Mesothelial cell of epicardium (in vitro differentiated cells): ENCODE results near the gene IL4I1. TPM values are rescaled to one million over a fixed set of nuclear protein-coding genes. Genes with fewer than 3 reads are reported as not detected.
"Not testable (repeated sequence)": the region's sequence is repeated elsewhere in the genome, so short reads cannot be mapped to it uniquely, and the experiment has no call there.

Experiments used
- DNase-seq, 2 experiments: peaks; one replicate each; pipeline ENCODE4 v3.0.0; 2021; ENCODE audit warnings: low spot score in 2 of 2; ENCODE audit not compliant: unreplicated experiment in 2 of 2
- H3K27ac Mint-ChIP-seq: 2 replicates; pipeline ENCODE4 v1.8.0; 2021; ENCODE audit warnings: mixed read lengths
- H3K27me3 Mint-ChIP-seq: 2 replicates; pipeline ENCODE4 v1.8.0; 2021; ENCODE audit warnings: low read depth, mixed read lengths
- H3K36me3 Mint-ChIP-seq: 2 replicates; pipeline ENCODE4 v1.8.0; 2021; ENCODE audit warnings: mixed read lengths
- H3K4me1 Mint-ChIP-seq: 2 replicates; pipeline ENCODE4 v1.8.0; 2021; ENCODE audit warnings: mixed read lengths
- H3K4me3 Mint-ChIP-seq: 2 replicates; pipeline ENCODE4 v1.8.0; 2021; ENCODE audit warnings: mild to moderate bottlenecking, moderate library complexity, mixed read lengths
- H3K9me3 Mint-ChIP-seq: 2 replicates; pipeline ENCODE4 v1.8.0; 2021; ENCODE audit warnings: mixed read lengths
- total RNA-seq: library from RNA; stranded (reverse); gene quantifications from 3 replicates; pipeline ENCODE4 v1.2.1, GENCODE V29; 2021
- TF ChIP-seq, protein P1 (sequence below): fragments of 200-600 bp; sonication (generic); IDR thresholded peaks from one replicate; pipeline ENCODE4 v1.5.0; 2021; ENCODE audit warnings: antibody characterized with exemption; ENCODE audit not compliant: unreplicated experiment

The IL4I1 gene
- total RNA-seq, result 1.3 to 1.7 TPM (median 1.6 TPM) in 3 replicates

DNA sequence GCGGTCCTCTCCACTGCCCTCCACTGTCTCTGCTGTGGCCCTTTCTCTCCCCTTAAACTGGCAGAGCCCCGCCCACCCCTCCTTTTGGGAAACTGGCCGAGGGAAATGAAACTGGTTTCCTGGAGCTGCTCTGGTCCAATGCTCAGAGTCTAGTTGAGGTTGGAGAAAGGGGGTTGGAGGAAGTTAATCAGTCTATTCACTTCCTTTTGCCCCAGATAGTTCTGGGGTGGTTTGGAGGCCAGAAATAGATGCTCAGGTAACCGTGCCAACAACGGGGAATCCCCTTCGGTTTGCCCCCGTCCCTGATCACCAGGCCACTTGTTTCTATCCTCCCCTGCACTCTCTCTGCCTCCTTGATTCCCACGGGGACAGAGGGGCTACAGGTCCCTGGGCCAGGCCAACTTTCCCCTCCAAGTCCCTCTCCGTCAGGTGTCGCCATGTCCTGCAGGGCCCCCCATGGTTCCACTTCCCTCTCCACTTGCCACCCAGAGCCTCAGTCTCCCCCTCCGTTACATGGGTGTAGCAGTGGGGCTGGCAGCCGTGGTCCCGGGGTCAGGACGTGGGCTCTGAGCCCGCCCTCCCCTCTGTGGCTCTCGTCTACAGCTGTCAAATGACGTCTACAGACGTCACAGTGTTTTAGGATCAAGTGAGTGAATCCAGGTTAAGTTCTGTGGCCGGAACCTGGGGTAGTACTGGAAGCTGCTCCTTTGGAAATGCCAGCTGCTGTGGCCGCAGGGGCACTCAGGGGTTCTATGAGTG lies at the start of gene IL4I1:
Gene IL4I1 (minus strand): TSS at position 25 of the 759 bp plus-strand sequence. CDS start 727 bp downstream, outside the sequence.
- H3K27me3 Mint-ChIP-seq, result peaks cover 20% of the 10 kb centered on the region

GRCh38 chr19:49946415-49946814 lies 49.7 kb upstream of the IL4I1 start:
- no peak for DNase-seq
- Mint-ChIP-seq H3K4me3 (no peak overlapping the region), H3K27ac (no peak overlapping the region), H3K4me1 (peaks cover 7% of the 10 kb centered on the region), H3K27me3 (peaks cover 9% of the 10 kb centered on the region), H3K36me3 (no peaks in the 10 kb centered on the region), H3K9me3 (no peaks in the 10 kb centered on the region)
- TF ChIP-seq, protein P1, sequence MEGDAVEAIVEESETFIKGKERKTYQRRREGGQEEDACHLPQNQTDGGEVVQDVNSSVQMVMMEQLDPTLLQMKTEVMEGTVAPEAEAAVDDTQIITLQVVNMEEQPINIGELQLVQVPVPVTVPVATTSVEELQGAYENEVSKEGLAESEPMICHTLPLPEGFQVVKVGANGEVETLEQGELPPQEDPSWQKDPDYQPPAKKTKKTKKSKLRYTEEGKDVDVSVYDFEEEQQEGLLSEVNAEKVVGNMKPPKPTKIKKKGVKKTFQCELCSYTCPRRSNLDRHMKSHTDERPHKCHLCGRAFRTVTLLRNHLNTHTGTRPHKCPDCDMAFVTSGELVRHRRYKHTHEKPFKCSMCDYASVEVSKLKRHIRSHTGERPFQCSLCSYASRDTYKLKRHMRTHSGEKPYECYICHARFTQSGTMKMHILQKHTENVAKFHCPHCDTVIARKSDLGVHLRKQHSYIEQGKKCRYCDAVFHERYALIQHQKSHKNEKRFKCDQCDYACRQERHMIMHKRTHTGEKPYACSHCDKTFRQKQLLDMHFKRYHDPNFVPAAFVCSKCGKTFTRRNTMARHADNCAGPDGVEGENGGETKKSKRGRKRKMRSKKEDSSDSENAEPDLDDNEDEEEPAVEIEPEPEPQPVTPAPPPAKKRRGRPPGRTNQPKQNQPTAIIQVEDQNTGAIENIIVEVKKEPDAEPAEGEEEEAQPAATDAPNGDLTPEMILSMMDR, result no peak

More for the DNA sequence above, at the start of gene IL4I1:
- no peaks in the 10 kb centered on the region for H3K36me3 Mint-ChIP-seq
- H3K4me3 Mint-ChIP-seq, result no peak within 1 kb of the TSS
- peaks cover 15% of the 10 kb centered on the region for H3K4me1 Mint-ChIP-seq
- no peak for DNase-seq
- TF ChIP-seq, protein P1, result no peak
- peak within 1 kb of the TSS; percentile 82 for H3K27ac Mint-ChIP-seq
- no peaks in the 10 kb centered on the region for H3K9me3 Mint-ChIP-seq

DNA sequence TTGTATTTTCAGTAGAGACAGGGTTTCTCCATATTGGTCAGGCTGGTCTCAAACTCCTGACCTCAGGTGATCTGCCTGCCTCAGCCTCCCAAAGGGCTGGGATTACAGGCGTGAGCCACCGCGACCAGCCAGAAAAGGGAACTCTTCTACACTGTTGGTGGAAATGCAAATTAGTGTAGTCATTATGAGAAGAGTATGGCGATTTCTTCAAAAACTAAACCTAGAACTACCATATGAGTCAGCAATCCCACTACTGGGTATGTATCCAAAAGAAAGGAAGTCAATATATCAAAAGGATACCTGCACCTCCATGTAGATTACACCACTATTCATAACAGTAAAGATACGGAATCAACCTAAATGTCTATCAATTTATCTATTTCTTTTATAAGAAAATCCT lies 47.9 kb upstream of the IL4I1 start:
- not testable (repeated sequence) for H3K36me3 Mint-ChIP-seq, DNase-seq, H3K4me3 Mint-ChIP-seq

GRCh38 chr19:49940482-49940791 lies 43.8 kb upstream of the IL4I1 start:
- Mint-ChIP-seq H3K27ac (no peak overlapping the region), H3K9me3 (no peaks in the 10 kb centered on the region), H3K4me1 (no peaks in the 10 kb centered on the region), H3K4me3 (no peak overlapping the region), H3K27me3 (peaks cover 12% of the 10 kb centered on the region), H3K36me3 (no peaks in the 10 kb centered on the region)
- TF ChIP-seq, protein P1, result no peak
- no peak for DNase-seq

More for the DNA sequence above, 47.9 kb upstream of the IL4I1 start:
- not testable (repeated sequence) for H3K27me3 Mint-ChIP-seq, H3K27ac Mint-ChIP-seq, H3K4me1 Mint-ChIP-seq, H3K9me3 Mint-ChIP-seq

GRCh38 chr19:49939721-49940481 lies 43.2 kb upstream of the IL4I1 start:
- Mint-ChIP-seq H3K4me1 (no peaks in the 10 kb centered on the region), H3K27ac (no peak overlapping the region), H3K36me3 (no peaks in the 10 kb centered on the region), H3K27me3 (peaks cover 12% of the 10 kb centered on the region), H3K9me3 (no peaks in the 10 kb centered on the region), H3K4me3 (no peak overlapping the region)
- DNase-seq, result no peak
- TF ChIP-seq, protein P1, result no peak

GRCh38 chr19:49938662-49939061 lies 42.0 kb upstream of the IL4I1 start:
- Mint-ChIP-seq H3K4me1 (no peaks in the 10 kb centered on the region), H3K9me3 (no peaks in the 10 kb centered on the region), H3K4me3 (no peak overlapping the region), H3K36me3 (peaks cover under 1% of the 10 kb centered on the region), H3K27me3 (peaks cover 12% of the 10 kb centered on the region), H3K27ac (no peak overlapping the region)
- TF ChIP-seq, protein P1, result no peak
- no peak for DNase-seq
